Astrocyte of the spinal cord (primary cell): ENCODE measurements around the gene ELFN2.

Source experiments
- DNase-seq: peaks from one replicate; pipeline ENCODE4 v3.0.0; 2011; ENCODE audit warnings: low read depth, low spot score
- H3K4me3 ChIP-seq: 2 replicates; pipeline ENCODE4 v1.5.1; 2011; ENCODE audit warnings: low read depth, mild to moderate bottlenecking, low read length, moderate library complexity
- CTCF ChIP-seq: IDR thresholded peaks from 2 replicates; pipeline ENCODE4 v1.5.1; 2012; ENCODE audit warnings: low read depth, mild to moderate bottlenecking, low read length, inconsistent platforms
- in situ Hi-C: cut with HindIII; loops from 2 replicates; pipeline ENCODE4 v1.10.0; 2017; ENCODE audit warnings: low sequenced_read_pairs

Gene ELFN2

GRCh38 chr22:37378642-37379058 lies 48.6 kb downstream of the ELFN2 start:
- no peak for DNase-seq
- H3K4me3 ChIP-seq = no peak overlapping the region
- in situ Hi-C loops = no loop called here
- no peak for TF ChIP-seq CTCF

- H3K4me3 ChIP-seq = no peak overlapping the region
- in situ Hi-C loops = no loop called here
- DNase-seq = no peak
- TF ChIP-seq CTCF = no peak
These were observed 49.4 kb downstream of the ELFN2 start for GRCh38 chr22:37377927-37378326.

- no peak for TF ChIP-seq CTCF
- no peak overlapping the region for H3K4me3 ChIP-seq
- in situ Hi-C loops = no loop called here
- no peak for DNase-seq
These were observed 50.1 kb downstream of the ELFN2 start for GRCh38 chr22:37377138-37377537.

- in situ Hi-C loops = no loop called here
- no peak for DNase-seq
- no peak for TF ChIP-seq CTCF
- H3K4me3 ChIP-seq = no peak overlapping the region
These were observed 50.6 kb downstream of the ELFN2 start for GRCh38 chr22:37376643-37377042.

GRCh38 chr22:37375801-37376200 lies 51.5 kb downstream of the ELFN2 start:
- in situ Hi-C loops = no loop called here
- no peak for DNase-seq
- no peak overlapping the region for H3K4me3 ChIP-seq
- TF ChIP-seq CTCF = no peak

GRCh38 chr22:37374571-37374970 lies 52.7 kb downstream of the ELFN2 start:
- no peak for DNase-seq
- TF ChIP-seq CTCF = no peak
- no peak overlapping the region for H3K4me3 ChIP-seq
- in situ Hi-C loops = no loop called here

- in situ Hi-C loops = no loop called here
- no peak for DNase-seq
- H3K4me3 ChIP-seq = no peak overlapping the region
- no peak for TF ChIP-seq CTCF
These were observed 53.8 kb downstream of the ELFN2 start for GRCh38 chr22:37373451-37373850.
